Hindlimb muscle (tissue), 1 donor: ENCODE results near the gene AOC2. TPM values are rescaled to one million over a fixed set of nuclear protein-coding genes. Genes with fewer than 3 reads are reported as not detected.
"Not testable (repeated sequence)": the region's sequence is repeated elsewhere in the genome, so short reads cannot be mapped to it uniquely, and the experiment has no call there.

Experiments
- DNase-seq: peaks from one replicate; pipeline ENCODE4 v3.0.0-alpha.2; 2013
- polyA plus RNA-seq: library from polyadenylated mRNA; unstranded; fragments of 120-200 nt; gene quantifications from one replicate; pipeline ENCODE4 v1.2.1, GENCODE V29; 2013; ENCODE audit not compliant: insufficient read length

AOC2 gene
- polyA plus RNA-seq, 1 donor = 1.0 TPM

DNA sequence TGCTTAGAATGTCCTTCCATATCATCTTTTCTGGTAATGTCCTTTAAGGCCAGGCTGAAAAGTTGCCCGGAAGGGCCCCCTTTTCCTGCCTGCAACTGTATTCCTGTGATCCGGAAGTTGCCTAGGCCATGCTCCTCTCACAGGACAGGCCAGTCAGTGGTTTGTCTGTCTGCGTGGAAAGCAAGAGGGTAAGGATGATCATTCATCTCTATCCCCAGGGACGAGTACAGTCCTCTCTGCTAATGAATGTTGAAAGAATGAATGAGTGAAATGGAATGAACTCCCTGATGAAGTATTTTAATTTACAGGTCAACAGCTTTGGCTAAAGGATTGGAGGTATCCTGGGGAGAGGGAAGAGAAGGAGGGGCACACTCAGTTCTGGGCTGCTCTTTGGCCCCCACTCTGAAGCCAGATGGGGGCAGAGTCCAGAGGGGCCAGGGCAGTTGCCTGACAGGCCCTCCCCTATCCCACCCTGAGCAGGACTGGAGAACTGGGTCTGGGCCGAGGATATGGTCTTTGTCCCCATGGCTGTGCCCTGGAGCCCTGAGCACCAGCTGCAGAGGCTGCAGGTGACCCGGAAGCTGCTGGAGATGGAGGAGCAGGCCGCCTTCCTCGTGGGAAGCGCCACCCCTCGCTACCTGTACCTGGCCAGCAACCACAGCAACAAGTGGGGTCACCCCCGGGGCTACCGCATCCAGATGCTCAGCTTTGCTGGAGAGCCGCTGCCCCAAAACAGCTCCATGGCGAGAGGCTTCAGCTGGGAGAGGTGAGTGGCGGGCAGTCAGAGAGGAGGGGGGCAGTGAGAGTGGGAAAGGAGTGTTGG, 9.8 kb downstream of the AOC2 start:
- no peak for DNase-seq

DNA sequence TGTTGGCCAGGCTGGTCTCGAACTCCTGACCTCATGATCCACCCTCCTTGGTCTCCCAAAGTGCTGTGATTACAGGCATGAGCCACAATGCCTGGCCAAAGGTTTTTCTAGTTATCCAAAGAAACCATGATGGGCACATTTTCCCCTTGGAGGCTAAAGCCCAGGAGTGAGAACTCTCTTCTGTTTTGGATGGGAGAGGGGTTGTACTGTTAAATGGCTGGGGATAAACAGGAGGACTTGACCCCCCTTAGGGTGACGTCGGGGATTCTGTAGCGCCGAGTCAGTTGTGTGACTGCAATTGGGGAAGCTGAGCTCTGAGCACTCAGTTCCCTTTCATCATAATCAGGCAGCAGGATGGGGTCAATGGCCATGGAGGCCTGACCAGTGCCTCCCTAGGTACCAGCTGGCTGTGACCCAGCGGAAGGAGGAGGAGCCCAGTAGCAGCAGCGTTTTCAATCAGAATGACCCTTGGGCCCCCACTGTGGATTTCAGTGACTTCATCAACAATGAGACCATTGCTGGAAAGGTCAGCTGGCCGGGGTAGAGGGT, 10.7 kb downstream of the AOC2 start:
- DNase-seq = no peak

DNA sequence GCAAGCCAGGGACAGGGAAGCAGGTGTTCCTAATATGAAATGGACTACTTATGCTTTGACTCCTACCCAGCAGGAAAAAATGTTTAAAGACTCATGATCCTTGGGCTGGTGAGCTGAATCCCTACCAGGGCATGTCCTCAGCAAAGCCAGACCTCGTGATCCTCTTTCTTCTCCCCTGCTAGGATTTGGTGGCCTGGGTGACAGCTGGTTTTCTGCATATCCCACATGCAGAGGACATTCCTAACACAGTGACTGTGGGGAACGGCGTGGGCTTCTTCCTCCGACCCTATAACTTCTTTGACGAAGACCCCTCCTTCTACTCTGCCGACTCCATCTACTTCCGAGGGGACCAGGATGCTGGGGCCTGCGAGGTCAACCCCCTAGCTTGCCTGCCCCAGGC, 11.7 kb downstream of the AOC2 start:
- not testable (repeated sequence) for DNase-seq

DNA sequence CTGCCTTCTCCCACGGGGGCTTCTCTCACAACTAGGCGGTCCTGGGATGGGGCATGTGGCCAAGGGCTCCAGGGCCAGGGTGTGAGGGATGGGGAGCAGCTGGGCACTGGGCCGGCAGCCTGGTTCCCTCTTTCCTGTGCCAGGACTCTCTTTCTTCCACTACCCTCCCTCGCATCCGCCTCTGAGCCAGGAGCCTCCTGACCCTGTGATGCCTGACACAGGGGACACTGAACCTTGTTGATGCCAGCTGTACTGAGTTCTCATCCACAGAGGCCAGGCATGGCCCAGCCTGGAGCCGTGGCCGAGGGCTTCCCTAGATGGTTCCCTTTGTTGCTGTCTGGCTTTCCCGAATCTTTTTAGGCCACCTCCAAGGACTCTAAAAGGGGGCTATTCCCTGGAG, 12.1 kb downstream of the AOC2 start:
- not testable (repeated sequence) for DNase-seq

DNA sequence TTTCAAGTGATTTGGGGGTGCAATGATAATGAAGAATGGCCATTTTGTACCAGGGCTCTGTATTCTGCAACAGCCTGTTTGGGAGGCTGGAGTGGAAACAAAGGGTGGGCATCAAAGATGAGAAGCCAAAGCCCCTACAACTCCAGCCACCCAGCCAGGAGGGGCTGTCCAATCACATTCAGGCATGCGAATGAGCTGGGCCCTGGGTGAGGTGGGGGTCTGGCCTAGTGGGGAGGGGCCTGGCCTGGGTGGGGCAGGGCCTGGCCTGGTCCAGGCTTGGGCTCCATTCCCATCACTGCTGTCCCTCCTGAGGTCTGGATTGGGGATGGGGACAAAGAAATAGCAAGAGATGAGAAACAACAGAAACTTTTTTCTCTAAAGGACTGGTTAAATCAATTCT, 13.0 kb downstream of the AOC2 start:
- no peak for DNase-seq

DNA sequence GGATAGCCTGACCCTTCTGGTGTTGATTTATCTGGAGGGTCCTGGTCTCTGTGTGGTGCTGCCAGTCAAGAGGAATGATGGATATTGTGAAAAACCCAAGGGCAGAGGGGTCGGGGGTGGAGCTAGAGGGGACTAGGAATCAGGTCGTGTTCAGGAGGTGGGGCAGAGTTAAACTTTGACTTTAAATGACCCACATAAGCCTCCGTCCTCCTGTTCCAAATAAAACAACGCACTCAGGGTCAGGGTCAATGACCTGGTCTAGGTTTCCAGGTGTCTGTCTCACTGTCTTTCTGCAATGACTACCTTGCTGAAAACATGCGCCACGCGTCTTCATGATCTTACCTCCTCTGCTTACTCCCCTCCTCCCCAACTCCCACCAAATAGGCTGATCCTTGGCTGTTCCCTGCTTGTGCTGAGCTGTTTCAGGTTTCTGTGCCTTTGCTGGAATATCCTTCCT, 21.3 kb downstream of the AOC2 start:
- no peak for DNase-seq

DNA sequence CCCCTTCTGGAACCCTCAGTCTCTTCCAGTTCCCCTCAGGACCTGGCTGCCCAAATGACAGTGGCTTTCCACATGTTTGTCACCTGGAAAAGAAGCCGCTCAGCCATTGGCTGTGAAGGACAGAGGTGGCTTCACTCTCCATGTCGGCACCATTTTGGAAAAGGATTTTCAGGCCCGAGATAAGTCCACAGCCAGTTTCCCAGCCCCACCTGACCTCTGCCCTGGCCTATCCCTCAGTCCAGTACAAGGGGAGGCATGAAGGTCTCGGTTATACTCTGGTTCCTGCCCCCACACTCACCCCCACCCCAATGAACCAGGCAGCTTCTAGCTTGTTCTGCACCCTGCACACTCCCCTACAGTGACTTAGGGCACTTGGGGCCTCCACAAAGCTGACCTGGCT, 21.8 kb downstream of the AOC2 start:
- DNase-seq = no peak

DNA sequence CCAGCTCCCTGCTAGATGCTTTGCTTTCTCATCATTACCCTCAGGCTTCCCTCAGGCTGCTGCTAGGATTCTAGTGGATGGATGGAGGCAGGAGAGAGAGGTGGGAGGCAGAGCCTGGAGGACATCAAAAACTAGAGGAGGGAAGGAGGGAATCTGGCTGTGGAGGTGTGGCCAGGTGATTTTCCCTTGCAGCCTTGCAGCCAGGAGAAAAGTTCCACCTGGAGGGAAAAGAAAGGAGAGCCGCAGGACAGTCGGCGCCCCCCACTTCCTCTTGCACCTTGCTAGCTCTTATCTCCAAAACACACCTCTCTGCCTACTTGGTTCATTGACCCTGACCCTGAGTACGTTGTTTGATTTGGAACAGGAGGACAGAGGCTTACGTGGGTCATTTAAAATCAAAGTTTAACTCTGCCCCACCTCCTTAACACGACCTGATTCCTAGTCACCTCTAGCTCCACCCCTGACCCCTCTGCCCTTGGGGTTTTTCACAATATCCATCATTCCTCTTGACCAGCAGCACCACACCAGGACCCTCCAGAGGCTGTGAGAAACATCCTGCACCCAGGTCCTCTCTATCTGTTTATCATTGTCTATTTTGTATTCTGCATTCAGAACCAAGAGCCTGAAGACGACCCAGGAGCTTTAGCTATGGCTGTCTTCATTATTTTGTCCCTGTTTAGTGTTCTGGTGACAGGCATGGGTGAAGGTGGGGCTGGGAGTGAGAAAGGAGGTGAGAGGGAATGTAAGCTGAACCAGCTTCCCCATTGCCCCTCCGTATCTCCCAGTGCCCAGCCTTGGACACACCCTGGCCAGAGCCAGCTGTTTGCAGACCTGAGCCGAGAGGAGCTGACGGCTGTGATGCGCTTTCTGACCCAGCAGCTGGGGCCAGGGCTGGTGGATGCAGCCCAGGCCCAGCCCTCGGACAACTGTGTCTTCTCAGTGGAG, 22.5 kb downstream of the AOC2 start:
- no peak for DNase-seq

DNA sequence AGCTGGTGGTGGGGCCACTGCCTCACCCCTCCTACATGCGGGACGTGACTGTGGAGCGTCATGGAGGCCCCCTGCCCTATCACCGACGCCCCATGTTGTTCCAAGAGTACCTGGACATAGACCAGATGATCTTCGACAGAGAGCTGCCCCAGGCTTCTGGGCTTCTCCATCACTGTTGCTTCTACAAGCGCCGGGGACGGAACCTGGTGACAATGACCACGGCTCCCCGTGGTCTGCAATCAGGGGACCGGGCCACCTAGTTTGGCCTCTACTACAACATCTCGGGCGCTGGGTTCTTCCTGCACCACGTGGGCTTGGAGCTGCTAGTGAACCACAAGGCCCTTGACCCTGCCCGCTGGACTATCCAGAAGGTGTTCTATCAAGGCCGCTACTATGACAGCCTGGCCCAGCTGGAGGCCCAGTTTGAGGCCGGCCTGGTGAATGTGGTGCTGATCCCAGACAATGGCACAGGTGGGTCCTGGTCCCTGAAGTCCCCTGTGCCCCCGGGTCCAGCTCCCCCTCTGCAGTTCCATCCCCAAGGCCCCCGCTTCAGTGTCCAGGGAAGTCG, 23.4 kb downstream of the AOC2 start:
- DNase-seq = not testable (repeated sequence)

DNA sequence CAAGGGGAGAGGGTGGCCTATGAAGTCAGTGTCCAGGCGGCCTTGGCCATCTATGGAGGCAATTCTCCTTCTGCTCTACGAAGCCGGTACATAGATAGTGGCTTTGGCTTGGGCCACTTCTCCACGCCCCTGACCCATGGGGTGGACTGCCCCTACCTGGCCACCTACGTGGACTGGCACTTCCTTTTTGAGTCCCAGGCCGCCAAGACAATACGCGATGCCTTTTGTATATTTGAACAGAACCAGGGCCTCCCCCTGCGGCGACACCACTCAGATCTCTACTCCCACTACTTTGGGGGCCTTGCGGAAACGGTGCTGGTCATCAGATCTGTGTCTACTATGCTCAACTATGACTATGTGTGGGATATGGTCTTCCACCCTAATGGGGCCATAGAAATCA, 24.0 kb downstream of the AOC2 start:
- no peak for DNase-seq

DNA sequence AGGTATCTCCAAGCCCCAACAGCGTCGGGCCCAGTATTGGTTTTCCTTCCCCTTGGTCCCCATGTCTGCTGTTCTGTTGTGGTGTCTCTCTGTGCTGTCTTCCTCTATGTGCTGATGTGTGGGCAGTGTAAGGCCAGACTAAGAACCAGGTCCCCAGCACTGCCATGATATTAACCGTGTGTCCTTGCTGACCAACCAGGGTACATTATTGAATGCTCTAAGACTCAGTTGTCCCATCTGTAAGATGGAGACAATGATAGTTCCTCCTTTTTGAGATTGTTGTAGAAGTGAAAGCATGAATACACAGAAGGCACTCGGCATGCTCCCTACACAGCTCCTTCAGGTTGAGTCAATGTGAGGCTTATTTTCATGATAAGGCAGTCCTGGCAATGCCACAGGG, 27.3 kb downstream of the AOC2 start:
- DNase-seq = no peak

DNA sequence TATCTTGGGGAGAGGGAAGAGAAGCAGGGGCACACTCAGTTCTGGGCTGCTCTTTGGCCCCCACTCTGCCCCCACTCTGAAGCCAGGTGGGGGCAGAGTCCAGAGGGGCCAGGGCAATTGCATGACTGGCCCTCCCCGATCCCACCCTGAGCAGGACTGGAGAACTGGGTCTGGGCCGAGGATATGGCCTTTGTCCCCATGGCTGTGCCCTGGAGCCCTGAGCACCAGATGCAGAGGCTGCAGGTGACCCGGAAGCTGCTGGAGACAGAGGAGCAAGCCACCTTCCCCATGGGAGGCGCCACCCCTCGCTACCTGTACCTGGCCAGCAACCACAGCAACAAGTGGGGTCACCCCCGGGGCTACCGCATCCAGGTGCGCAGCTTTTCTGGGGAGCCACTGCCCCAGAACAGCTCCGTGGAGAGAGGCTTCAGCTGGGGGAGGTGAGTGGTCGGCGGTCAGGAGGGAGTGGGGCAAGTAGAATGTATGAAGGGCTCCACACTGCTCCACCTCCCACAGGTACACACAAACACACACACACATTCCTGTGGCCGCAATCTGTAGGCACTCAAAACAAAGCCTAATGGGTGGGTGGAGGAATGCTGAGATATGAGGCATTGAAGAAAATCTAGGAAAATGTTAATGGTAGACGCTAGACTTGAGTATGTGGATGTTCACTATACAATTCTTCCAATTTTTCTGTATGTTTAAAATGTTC, 28.0 kb downstream of the AOC2 start:
- DNase-seq = no peak

DNA sequence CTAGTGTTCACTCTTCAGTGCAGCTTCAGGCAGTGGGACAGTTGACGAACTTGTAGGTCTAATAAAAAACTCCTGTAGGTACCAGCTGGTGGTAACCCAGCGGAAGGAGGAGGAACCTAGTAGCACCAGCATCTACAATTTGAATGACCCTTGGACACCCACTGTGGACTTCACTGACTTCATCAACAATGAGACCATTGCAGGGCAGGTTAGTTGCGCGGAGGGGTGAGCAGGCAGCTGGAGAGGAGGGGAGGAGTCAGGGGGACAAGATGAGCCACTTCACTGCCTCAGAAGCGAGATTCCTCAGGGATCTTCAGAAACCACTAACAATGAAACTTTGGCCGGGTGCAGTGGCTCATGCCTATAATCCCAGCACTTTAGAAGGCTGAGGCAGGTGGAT, 28.9 kb downstream of the AOC2 start:
- DNase-seq = no peak

DNA sequence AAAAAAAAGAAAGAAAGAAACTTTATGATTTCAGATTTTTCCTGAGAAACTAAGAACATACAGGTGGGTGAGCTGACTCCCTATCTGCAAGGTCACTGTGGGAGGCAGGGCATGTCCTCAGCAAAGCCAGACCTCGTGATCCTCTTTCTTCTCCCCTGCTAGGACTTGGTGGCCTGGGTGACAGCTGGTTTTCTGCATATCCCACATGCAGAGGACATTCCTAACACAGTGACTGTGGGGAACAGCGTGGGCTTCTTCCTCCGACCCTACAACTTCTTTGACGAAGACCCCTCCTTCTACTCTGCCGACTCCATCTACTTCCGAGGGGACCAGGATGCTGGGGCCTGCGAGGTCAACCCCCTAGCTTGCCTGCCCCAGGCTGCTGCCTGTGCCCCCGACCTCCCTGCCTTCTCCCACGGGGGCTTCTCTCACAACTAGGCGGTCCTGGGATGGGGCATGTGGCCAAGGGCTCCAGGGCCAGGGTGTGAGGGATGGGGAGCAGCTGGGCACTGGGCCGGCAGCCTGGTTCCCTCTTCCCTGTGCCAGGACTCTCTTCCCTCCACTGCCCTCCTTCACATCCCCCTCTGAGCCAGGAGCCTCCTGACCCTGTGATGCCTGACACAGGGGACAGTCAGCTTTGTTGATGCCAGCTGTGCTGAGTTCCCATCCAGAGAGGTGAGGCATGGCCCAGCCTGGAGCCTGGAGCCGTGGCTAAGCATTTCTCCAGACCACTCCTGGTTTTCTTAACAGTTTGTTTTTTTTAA, 29.7 kb downstream of the AOC2 start:
- DNase-seq = not testable (repeated sequence)

DNA sequence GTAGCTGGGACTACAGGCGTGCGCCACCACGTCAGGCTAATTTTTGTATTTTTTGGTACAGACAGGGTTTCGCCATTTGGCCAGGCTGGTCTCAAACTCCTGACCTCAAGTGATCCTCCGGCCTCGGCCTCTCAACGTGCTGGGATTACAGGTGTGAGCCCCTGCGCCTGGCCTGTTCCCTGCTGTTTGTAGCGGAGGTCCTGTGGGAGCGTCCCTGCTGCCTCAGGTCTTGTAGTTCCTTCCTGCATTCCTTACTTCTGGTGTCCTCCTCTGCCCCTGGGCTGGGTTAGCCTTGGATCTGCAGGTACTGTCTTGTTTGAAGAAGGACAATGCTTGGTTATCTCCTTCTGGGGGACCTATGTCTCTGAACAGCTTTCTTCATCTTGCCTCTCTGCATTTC, 32.7 kb downstream of the AOC2 start:
- no peak for DNase-seq

DNA sequence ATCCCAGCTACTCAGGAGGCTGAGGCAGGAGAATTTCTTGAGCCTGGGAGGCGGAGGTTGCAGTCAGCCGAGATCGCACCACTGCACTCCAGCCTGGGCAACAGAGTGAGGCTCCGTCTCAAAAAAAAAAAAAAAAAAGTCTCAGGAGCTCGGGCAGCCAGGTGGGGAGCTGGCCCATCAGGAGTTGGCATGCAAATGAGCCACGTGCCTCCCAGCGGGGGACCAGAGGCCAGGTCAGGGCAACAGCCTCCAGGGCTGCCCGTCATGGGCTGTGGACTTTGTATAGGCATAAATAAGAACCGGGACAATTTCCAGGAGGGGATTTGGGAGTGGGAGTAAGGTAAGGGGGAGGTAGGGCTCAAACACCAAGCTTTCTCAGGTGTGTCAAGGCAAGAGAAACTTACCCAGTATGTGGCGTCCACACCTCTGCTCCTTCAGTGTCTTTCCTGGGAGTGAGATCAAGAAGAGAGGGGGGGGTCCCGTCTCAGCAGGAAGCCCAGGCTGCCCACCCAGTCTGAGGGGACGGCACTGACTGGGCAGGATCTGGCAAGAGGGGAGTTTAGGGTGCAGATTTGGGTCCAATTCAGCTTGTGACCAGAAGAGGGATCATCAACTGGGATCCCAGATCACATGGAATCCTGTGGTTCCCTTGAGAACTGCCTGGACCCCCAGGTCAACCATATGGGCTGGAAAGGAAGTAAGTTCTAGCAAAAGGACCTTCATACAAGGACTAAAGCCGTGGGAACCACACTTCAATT, 33.9 kb downstream of the AOC2 start:
- no peak for DNase-seq

DNA sequence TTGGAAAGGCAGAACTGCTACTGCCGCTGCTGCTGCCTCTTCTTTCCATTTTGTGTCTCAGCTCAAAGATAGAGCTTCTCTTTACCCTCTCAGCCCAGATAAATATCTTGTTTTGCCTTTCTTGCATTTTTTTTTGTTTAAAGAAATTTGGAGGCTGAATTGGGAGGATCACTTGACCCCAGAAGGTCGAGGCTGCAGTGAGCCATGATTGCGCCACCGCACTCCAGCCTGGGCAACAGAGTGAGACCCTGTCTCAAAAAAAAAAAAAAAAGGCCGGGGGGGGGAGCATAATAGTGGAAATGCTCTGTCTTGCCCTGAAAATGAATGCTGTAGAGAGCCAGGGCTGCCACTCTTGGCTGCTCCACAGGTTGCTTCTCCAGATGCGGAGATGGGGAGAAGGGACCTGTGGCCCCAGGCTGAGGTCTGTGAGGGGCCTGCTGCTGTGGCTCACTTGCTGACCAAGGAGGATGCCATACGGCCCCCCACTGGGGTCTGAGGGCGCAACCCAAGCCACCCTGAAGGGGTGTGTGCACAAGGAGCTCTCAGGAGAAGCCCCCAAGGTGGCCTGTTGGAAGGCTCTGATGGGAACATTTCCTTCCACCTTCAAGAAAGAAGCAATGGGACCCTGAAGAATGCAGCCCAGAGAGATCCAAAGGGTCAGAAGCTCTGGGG, 34.7 kb downstream of the AOC2 start:
- DNase-seq = no peak

DNA sequence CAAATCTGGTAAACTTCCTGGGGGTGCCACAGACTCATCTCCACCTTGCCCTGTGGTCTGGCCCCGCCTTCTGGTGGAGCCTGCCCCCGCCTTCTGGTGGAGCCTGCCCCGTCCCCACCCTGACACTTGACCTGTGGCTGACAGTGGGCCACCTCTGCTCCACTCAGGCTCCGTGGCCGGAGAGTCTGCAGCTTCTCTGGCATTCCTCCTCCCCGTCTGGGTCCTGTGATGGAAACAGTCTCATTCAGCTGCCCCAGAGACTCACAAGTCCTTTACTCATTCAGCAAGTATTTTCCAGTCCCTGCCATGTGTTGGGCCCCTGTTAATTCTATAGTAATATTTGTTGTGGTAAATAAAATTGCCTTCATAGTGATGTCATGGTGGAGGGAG, 35.2 kb downstream of the AOC2 start:
- DNase-seq = no peak

DNA sequence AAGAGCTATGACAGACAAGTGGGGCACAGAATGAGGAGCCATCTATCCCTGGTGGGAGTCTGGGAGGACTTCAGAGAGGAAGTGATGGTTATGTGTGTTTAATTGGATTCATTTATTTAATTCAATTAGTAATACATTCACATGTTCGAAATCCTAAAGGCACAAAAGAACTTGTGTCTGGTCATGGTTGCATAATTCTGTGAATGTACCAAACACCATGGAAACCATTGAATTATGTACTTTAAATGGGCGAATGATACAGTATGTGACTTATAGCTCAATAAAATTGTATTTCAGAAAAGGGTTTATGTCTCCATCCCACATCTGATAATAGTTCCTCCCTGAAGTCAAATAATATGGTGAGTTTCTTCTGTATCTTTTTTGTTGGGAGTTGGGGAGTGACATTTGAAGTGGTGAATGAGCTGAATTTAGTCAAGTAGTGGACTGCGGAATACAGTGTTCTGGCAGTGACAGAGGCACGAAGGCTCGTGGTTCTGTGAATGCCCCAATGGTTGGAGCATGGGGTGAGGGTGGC, 36.5 kb downstream of the AOC2 start:
- no peak for DNase-seq

DNA sequence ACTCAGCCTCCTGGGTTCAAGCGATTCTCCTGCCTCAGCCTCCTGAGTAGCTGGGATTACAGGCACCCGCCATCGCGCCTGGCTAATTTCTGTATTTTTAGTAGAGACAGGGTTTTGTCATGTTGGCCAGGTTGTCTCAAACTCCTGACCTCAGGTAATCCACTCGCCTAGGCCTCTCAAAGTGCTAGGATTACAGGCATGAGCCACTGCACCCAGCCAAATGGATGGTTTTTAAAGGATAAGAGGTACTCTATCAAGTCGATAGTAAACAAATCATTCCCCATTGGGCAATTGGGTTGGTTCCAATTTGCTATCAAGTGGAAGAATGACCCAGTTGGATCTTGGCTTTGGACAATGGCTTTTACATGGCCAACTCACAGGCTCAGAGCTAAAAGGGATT, 37.3 kb downstream of the AOC2 start:
- DNase-seq = not testable (repeated sequence)
